ENCODE measurements around the gene MACROD2.

MACROD2 gene

DNA sequence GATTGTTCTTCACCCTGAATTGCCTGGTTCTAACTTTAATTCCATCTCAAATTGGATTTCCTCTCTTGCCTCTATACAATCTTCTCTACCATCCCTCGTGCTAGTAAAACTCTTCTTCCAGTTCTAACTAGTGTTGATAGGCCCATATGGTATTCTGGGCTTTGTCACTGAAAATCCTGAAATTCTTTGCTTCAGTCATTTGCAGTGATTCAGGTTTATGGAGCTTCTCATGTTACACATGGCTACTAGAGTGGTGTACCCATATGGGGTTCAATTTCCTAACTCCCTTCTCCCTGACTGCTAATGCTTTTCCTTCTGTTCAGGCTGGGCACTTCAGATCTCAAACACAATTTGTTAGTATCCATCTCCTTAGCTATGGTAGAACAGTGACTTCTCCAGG, 1621.3 kb downstream of the MACROD2 start:
- TF ChIP-seq, protein P1, sequence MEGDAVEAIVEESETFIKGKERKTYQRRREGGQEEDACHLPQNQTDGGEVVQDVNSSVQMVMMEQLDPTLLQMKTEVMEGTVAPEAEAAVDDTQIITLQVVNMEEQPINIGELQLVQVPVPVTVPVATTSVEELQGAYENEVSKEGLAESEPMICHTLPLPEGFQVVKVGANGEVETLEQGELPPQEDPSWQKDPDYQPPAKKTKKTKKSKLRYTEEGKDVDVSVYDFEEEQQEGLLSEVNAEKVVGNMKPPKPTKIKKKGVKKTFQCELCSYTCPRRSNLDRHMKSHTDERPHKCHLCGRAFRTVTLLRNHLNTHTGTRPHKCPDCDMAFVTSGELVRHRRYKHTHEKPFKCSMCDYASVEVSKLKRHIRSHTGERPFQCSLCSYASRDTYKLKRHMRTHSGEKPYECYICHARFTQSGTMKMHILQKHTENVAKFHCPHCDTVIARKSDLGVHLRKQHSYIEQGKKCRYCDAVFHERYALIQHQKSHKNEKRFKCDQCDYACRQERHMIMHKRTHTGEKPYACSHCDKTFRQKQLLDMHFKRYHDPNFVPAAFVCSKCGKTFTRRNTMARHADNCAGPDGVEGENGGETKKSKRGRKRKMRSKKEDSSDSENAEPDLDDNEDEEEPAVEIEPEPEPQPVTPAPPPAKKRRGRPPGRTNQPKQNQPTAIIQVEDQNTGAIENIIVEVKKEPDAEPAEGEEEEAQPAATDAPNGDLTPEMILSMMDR (IDR thresholded peaks at IDR 0.05; ENCODE audit: borderline replicate concordance, insufficient read depth, low read depth, low read length) = no peak
- H3K4me3 ChIP-seq (ENCODE audit: low read depth, low read length) = no peak overlapping the region

DNA sequence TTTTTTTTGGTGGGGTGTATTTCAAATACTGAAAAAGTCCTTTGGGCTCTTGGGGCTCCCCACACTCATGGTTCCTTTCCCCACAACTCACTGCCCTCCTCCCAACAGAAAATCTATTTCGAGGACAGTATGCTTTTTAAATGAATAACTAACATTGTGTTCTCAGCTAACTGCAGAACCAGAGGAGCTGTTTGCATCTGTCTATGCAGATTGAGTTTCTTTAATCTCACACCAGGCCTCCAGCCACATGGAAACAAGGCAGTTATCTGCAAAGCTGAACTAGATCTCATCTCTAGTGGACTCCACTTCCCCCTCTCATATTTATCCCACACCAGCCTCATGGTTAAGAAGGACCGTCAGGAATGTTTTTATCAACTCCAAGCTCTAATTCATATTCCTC, 1622.8 kb downstream of the MACROD2 start:
- H3K4me3 ChIP-seq (ENCODE audit: low read depth, low read length) = no peak overlapping the region
- TF ChIP-seq, protein P1 (IDR thresholded peaks at IDR 0.05; ENCODE audit: borderline replicate concordance, insufficient read depth, low read depth, low read length) = no peak

DNA sequence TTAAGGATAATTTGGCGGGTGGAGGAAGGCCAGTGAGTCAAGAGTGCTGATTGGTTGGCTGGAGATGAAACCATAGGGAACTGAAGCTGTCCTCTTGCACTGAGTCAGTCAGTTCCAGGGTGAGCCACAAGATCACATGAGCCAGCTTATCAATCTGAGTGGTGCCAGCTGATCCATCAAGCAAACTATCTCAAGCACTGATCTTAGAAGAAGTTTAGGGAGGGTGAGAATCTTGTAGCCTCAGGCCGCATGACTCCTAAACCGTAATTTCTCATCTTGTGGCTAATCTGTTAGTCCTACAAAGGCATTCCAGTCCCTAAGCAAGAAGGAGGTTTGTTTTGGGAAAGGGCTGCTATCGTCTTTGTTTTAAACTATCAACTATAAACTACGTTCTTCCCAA, 1623.6 kb downstream of the MACROD2 start:
- TF ChIP-seq, protein P1 (IDR thresholded peaks at IDR 0.05; ENCODE audit: borderline replicate concordance, insufficient read depth, low read depth, low read length) = no peak
- no peak overlapping the region for H3K4me3 ChIP-seq (ENCODE audit: low read depth, low read length)

DNA sequence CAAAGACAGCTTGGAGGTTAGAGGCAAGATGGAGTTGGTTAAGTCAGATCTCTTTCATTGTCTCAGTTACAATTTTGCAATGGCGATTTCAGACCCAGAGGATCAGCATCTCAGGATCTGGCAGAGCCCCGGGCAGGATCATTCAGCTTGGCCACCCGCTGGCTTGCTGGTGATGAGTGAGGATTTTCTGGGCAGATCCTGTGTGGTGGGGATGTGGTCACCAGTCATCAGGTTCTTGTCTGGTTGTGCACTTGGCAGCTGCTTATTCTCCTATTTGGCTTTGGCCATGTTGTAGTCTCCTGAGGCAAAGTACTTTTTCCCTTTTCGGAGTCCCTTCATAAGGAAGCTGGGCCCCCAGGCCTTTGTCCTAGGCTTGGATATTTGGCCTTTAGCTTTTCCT, 1624.0 kb downstream of the MACROD2 start:
- TF ChIP-seq, protein P1 (IDR thresholded peaks at IDR 0.05; ENCODE audit: borderline replicate concordance, insufficient read depth, low read depth, low read length) = no peak

DNA sequence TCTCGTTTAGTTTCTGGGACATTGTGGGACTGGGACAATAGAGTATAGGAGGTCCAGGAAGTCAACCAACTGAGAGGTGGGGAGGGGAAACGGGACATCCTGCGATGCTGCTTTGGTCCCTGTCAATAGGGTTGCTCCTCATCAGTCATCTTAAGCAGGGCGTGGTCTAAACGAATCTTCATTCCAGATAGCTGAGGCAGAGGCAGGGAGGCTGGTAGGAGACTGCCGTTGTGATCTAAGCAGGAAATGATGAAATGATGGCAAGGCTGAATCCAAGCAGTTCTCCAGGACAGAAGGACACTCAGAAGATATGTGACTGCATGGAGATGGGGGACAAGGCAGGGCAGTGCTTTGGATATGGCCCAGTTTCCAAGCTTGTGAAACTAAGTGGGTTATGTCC, 1624.5 kb downstream of the MACROD2 start:
- TF ChIP-seq, protein P1 (IDR thresholded peaks at IDR 0.05; ENCODE audit: borderline replicate concordance, insufficient read depth, low read depth, low read length) = no peak
- no peak overlapping the region for H3K4me3 ChIP-seq (ENCODE audit: low read depth, low read length)

More for the DNA sequence above, 1624.0 kb downstream of the MACROD2 start:
- H3K4me3 ChIP-seq (ENCODE audit: low read depth, low read length) = no peak overlapping the region

DNA sequence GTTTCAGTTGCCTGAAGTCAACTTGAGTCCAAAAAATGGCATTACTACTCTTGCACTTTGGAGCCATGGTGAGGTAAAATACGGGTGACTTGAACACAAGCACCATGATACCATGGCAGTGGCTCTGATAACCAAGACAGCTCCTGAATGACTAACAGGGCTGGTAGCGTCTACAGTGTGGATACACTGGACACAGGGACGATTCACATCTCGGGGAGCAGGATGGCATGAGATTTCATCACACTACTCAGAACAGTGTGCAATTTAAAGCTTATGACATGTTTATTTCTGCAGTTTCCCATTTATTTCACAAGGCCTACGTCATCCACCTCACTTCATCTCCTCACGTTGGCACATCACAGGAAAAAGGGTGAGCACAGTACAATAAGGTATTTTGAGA, 1627.1 kb downstream of the MACROD2 start:
- TF ChIP-seq, protein P1 (IDR thresholded peaks at IDR 0.05; ENCODE audit: borderline replicate concordance, insufficient read depth, low read depth, low read length) = no peak
- H3K4me3 ChIP-seq (ENCODE audit: low read depth, low read length) = no peak overlapping the region

DNA sequence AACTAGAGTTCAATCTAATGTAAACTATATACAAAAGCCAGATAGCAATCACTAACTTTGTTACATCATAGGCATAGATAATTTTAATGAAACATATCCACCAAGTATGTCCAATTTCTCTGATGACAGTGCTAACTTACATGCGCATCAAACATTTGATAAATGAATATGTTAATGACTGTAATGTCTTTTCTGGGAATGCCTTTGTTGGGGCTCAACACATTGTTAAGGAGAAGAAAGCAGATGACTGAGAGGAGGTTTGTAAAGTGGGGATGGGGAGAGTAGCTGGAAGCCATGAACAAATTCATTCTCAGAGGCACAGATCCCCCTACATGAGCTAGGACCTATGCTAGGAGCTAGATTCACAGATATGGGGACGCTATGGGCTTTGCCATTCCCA, 1627.9 kb downstream of the MACROD2 start:
- TF ChIP-seq, protein P1 (IDR thresholded peaks at IDR 0.05; ENCODE audit: borderline replicate concordance, insufficient read depth, low read depth, low read length) = no peak
- no peak overlapping the region for H3K4me3 ChIP-seq (ENCODE audit: low read depth, low read length)

Measured in GM12875 (cell line).